HG03108 (cell line): ENCODE results near the gene PI16.
"Not testable (repeated sequence)": the region's sequence is repeated elsewhere in the genome, so short reads cannot be mapped to it uniquely, and the experiment has no call there.

ENCODE experiments used
- ATAC-seq: cut with Tn5 transposase; IDR thresholded peaks from one replicate; pipeline ENCODE4 v1.9.1; 2021; ENCODE audit warnings: moderate library complexity; ENCODE audit not compliant: unreplicated experiment

The PI16 gene

GRCh38 chr6:36973647-36974046 is 19.1 kb downstream of the PI16 start:
- no peak for ATAC-seq

- ATAC-seq, result no peak
Observed at GRCh38 chr6:36975231-36976006, 20.9 kb downstream of the PI16 start.

- ATAC-seq, result no peak
Observed at GRCh38 chr6:36976007-36976264, 21.4 kb downstream of the PI16 start.

GRCh38 chr6:36976509-36976908 is 22.0 kb downstream of the PI16 start:
- ATAC-seq, result no peak

- ATAC-seq, result no peak
Observed at GRCh38 chr6:36976931-36977330, 22.4 kb downstream of the PI16 start.

- ATAC-seq, result no peak
Observed at GRCh38 chr6:36977470-36977941, 23.0 kb downstream of the PI16 start.

- ATAC-seq, result no peak
Observed at GRCh38 chr6:36978421-36979346, 24.1 kb downstream of the PI16 start.

GRCh38 chr6:36979347-36979742 is 24.8 kb downstream of the PI16 start:
- ATAC-seq, result no peak

GRCh38 chr6:36980129-36980528 is 25.6 kb downstream of the PI16 start:
- ATAC-seq, result no peak

- ATAC-seq, result no peak
Observed at GRCh38 chr6:36980876-36981619, 26.5 kb downstream of the PI16 start.

GRCh38 chr6:36983538-36983937 is 29.0 kb downstream of the PI16 start:
- no peak for ATAC-seq

- ATAC-seq, result no peak
Observed at GRCh38 chr6:36984581-36985416, 30.3 kb downstream of the PI16 start.

- ATAC-seq, result no peak
Observed at GRCh38 chr6:36985417-36985807, 30.9 kb downstream of the PI16 start.

- peak; percentile 82 for ATAC-seq
Observed at GRCh38 chr6:36985808-36986703, 31.5 kb downstream of the PI16 start, which contains the start of gene MTCH1. MTCH1 (minus strand) TSS chr6:36986196; CDS start chr6:36986173, 23 bp downstream.

GRCh38 chr6:36986704-36987047 is 32.1 kb downstream of the PI16 start:
- peak; percentile 4 for ATAC-seq

- ATAC-seq, result no peak
Observed at GRCh38 chr6:36989264-36989663, 34.7 kb downstream of the PI16 start.

GRCh38 chr6:36990401-36990800 is 35.9 kb downstream of the PI16 start:
- ATAC-seq, result not testable (repeated sequence)

GRCh38 chr6:36997811-36998722 is 43.5 kb downstream of the PI16 start:
- ATAC-seq, result no peak

GRCh38 chr6:36998723-36999038 is 44.1 kb downstream of the PI16 start:
- ATAC-seq, result no peak
